Left renal cortex interstitium (tissue), 4 donors: ENCODE data around the gene SMG9. TPM values are rescaled to one million over a fixed set of nuclear protein-coding genes. Genes with fewer than 3 reads are reported as not detected.
"Not testable (repeated sequence)": the region's sequence is repeated elsewhere in the genome, so short reads cannot be mapped to it uniquely, and the experiment has no call there.

ENCODE experiments used
- DNase-seq, 4 donors: peaks; one replicate each; pipeline ENCODE4 v3.0.0-alpha.2; 2013; ENCODE audit warnings: low read depth in 4 of 4, low spot score in 2 of 4, missing footprints in 1 of 4
- polyA plus RNA-seq, 4 donors: library from polyadenylated mRNA; unstranded; fragments of 120-200 nt; gene quantifications; one replicate each; pipeline ENCODE4 v1.2.1, GENCODE V29; 2013; ENCODE audit not compliant: insufficient read length in 4 of 4

SMG9 gene
- polyA plus RNA-seq, 4 donors: 35.7 to 77.9 (median 58.0) TPM

DNA sequence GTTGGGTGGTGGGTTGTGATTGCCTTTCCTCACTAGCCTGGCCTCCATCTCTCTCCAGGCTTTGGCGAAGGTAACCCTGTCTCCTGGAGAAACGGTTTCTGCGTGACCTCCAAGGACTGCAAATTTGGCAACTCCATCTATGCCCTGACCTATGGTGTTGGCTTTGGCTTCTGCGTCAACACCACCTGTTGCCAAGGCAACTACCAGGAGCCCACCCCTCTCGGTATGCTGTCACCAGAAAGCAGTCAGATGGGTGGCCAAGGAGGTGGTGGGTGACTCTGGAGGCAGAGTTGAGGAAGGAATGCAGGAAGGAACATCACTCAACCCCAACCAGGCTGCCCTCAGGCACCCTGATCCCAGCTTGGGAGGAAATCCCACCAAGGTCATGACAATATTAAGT is 57.5 kb downstream of the SMG9 start:
- DNase-seq: no peak

DNA sequence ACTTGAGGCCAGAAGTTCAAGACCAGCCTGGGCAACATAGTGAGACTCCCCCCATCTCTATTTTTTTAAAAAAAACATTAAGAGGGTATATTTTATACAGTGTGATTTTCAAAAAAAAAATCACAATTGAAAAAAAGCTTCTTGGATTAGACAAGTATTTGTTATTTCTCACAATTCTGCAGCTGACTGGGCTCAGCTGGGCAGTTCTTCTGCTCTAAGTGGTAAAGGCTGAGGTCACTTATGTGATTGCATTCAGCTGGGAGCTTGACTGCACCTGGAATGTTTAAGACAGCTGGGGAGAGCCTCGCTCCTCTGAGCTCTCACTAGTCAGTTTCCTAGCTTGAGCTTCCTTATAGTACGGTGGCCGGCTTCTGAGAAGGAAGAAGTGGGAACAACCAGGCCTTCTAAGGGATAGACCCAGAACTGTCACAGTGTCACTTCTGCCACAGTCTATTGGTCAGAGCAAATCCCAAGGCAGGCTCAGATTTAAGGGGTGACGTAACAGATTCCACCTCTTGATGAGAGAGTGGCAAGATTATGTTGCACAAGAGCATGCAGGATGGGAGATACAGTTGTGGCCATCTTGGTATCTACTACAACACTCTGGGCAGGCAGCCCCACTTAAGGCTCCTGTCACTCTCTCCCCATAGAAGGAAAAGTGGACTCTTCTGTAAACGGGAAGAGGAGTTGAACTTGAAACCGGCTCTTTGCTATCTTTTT is 58.6 kb downstream of the SMG9 start:
- no peak for DNase-seq

GRCh38 chr19:43694553-43694952 is 60.2 kb downstream of the SMG9 start:
- no peak for DNase-seq

DNA sequence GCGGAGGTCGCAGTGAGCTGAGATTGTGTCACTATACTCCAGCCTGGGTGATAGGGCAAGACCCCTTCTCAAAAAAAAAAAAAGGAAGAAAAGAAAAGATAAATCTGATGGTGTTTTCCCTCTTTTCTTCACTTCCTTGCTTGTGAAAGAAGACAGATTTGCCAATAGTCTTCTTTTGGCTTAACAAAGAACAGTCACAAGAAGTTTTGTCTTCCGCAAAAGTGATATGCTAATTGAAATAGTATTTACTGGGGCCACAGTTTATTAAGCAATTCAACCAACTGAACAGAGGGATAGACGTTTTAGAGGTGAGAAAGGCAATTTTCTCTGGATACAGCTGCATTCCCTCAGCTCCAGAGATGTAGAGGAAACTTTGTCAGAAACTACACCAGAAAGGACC is 61.9 kb downstream of the SMG9 start:
- DNase-seq: no peak

GRCh38 chr19:43692385-43692784 is 62.4 kb downstream of the SMG9 start:
- DNase-seq: no peak

GRCh38 chr19:43691755-43692154 is 63.0 kb downstream of the SMG9 start:
- no peak for DNase-seq

DNA sequence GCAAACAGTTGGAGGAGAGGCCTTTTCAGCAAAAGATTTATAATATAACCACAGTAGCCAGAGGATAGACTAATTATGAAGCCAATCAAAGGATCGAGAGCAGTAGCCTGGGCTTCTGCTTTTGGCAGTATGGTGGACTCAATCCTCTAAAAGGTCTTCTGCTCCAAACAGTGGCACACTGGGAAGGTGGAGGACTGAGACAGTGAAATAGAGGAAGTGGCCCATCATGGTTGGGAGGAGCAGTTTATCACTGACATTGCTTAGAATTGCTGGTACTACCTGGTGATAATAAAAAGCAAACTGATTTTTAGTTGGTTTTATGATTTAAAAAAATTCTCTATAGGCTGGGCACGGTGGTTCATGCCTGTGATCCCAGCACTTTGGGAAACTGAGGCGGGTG is 63.9 kb downstream of the SMG9 start:
- no peak for DNase-seq

- no peak for DNase-seq
These were observed 64.3 kb downstream of the SMG9 start for GRCh38 chr19:43690444-43690843.

GRCh38 chr19:43688059-43688701 is 66.6 kb downstream of the SMG9 start:
- no peak for DNase-seq

DNA sequence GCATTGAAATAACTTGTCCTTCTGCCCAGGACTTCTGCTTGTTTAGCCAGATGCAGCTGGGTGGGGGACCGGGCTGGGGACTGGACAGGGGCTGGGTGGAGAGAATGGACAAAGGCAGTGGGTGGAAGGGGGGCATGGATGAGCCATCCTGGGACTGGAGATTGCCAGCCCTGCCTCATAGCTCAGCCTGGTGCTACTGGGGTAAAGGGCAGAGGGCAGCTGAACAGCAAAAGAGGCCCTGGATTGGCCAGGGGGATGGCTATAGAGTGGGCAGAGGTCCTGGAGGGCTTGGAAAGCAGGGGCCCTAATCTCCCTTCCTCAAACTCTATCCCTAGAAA is 67.1 kb downstream of the SMG9 start:
- DNase-seq: no peak

DNA sequence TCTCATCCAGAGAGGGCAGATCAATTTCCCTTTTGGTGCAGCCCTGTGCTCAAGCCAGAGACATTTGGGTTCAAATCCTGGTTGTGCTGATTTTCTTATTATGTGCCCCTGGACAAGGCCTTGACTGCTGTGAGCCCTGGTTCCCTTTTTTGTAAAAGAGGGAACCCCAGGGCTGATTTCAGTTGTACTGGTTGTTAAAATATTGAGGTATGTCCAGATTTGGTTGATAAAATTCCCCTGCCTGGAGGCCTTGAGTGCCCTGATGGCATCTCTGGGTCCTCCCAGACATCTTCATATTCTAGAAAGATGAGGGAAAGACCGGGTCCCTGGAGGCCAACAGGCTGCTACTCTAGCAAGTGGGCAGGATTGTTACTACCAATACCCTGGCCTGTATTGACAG is 70.4 kb downstream of the SMG9 start:
- no peak for DNase-seq

- DNase-seq: no peak
These were observed 70.9 kb downstream of the SMG9 start for GRCh38 chr19:43683905-43684304.

DNA sequence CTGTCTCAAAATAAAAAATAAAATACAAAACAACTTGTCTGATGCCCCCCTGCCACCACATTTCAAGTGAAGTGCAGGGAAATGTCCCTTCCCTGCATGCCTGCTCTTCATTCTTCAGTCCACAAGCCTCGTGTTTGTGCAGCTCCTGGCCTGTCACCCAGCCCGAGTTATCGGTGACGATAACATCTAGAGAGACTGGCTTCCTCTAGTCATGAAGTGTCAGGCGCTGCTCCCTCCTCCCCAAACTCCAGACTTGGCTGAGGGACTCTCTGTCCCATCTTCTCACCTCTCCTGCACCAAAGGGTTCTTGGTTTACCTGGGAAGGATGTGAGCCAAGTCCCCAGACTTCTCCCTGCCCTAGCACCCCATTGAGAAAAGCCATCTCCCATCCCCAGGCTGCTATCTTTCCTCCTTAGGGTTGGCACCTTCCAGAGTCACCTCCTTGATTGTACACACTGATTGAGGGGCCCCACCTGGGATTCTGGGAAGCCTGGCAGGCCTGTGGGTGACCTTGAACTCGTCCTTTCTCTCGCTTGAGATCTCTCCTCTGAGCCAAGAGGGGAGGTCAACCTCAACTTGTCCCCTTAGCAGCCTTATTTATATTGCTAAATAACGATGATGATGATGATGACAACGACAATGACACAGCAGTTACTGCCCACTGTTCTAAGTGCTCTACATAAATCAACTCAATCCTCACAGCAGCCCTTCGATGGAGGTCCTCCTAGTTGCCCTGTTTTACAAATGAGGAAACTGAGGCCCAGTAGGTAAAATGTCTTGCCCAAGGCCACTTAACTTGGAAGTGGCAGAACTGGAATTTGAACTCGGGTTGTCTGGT is 71.7 kb downstream of the SMG9 start:
- DNase-seq: no peak

DNA sequence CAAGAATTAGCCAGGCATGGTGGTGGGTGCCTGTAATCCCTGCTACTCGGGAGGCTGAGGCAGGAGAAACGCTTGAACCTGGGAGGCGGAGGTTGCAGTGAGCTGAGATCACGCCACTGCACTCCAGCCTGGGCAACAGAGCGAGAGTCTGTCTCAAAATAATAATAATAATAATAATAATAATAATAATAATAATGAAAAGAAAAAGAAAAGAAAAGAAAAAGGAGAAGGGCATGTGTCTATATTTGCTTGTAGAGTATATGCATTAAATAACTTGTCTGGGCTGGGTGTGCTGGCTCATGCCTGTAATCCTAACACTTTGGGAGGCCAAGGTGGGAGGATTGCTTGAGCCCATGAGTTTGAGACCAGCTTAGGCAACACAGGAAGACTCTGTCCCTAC is 72.5 kb downstream of the SMG9 start:
- DNase-seq: not testable (repeated sequence)

DNA sequence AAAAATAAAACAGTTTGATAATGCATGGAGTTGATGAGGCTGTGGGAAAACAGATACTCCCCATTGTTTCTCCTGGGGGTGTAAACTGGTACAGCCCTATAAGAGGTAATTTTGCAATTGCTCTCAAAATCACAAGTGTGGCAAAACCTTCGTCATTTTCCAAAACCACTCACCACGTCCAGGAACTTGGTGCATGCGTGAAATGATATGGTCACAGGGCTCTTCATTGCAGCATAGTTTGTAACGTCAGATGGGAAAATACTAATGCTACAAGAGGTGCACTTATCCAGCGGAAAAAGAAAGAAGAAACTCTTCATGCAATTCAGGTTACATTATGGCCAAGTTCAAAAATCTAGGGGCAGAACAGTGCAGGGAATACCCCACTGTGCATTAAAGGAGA is 72.9 kb downstream of the SMG9 start:
- no peak for DNase-seq

DNA sequence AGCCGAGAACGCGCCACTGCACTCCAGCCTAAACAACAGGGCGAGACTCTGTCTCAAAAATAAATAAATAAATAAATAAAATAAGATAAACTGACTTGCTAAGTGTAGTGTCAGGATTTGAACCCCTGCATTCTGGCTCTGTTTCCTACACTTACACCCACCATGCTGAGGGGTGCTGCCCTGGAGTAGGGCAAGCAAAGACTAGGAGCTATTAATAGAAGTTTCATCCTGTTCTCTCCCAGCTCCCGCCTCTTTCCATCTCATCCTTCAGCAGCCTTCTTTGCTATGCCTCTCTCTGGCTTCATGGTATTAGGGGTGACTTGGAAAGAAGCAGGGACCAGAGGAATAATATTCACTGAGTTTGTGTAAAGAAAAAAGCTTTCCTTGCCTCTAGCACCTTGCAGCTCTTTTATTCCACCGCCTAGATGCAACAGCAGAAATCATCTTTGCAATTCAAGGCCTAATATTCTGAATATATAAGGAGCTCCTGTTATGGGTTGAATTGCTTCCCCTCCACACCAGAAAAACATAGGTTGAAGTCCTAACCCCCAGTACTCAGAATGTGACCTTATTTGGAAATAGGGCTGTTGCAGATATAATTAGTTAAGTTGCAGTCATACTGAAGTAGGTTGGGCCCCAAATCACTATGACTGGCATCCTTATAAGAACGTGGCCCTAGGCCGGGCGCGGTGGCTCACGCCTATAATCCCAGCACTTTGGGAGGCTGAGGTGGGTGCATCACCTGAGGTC is 76.1 kb downstream of the SMG9 start:
- DNase-seq: no peak

Other genes starting within 250 kb of the SMG9 start
- 10 to 100 TPM; 25.9 to 31.4 (median 26.7) TPM for gene ETHE1, start 227.8 kb downstream of the SMG9 start, polyA plus RNA-seq
- gene ZNF575, start 221.8 kb downstream of the SMG9 start, polyA plus RNA-seq: 1 to 10 TPM; 1.9 to 3.4 (median 2.4) TPM
- gene XRCC1, start 179.4 kb downstream of the SMG9 start, polyA plus RNA-seq: 10 to 100 TPM; 61.7 to 75.0 (median 62.2) TPM
- 10 to 100 TPM; 17.8 to 25.7 (median 18.7) TPM for gene PINLYP, start 179.2 kb downstream of the SMG9 start, polyA plus RNA-seq
- gene IRGQ, start 158.8 kb downstream of the SMG9 start, polyA plus RNA-seq: 10 to 100 TPM; 10.6 to 22.6 (median 16.5) TPM
- 10 to 100 TPM; 10.8 to 17.6 (median 13.7) TPM for gene ZNF576, start 158.4 kb downstream of the SMG9 start, polyA plus RNA-seq
- gene SRRM5, start 142.9 kb downstream of the SMG9 start, polyA plus RNA-seq: 1 to 10 TPM in 2 of 4 donors, under 1 TPM in 2; 0.31 to 2.4 (median 1.2) TPM
- gene ZNF428, start 135.3 kb downstream of the SMG9 start, polyA plus RNA-seq: 100 to 1,000 TPM in 3 of 4 donors, 10 to 100 TPM in 1; 85.7 to 145 (median 117) TPM
- gene CADM4, start 115.1 kb downstream of the SMG9 start, polyA plus RNA-seq: 10 to 100 TPM; 43.2 to 56.9 (median 54.9) TPM
- gene PLAUR, start 84.8 kb downstream of the SMG9 start, polyA plus RNA-seq: 10 to 100 TPM in 2 of 4 donors, 1 to 10 TPM in 2; 6.7 to 14.2 (median 10.4) TPM
- gene IRGC, start 38.9 kb downstream of the SMG9 start, polyA plus RNA-seq: not detected
- gene KCNN4, start 26.0 kb upstream of the SMG9 start, polyA plus RNA-seq: 1 to 10 TPM in 3 of 4 donors, under 1 TPM in 1; 0.90 to 2.6 (median 2.2) TPM
- gene LYPD5, start 47.5 kb upstream of the SMG9 start, polyA plus RNA-seq: under 1 TPM; 0.29 to 0.56 (median 0.40) TPM
- gene ZNF283, start 72.4 kb upstream of the SMG9 start, polyA plus RNA-seq: 10 to 100 TPM; 12.0 to 22.0 (median 15.3) TPM
- 10 to 100 TPM in 3 of 4 donors, 1 to 10 TPM in 1; 9.8 to 17.2 (median 12.1) TPM for gene ZNF404, start 129.0 kb upstream of the SMG9 start, polyA plus RNA-seq
- 10 to 100 TPM; 24.6 to 30.4 (median 26.9) TPM for gene ZNF45, start 180.3 kb upstream of the SMG9 start, polyA plus RNA-seq
- gene ZNF221, start 196.3 kb upstream of the SMG9 start, polyA plus RNA-seq: 1 to 10 TPM; 4.2 to 9.1 (median 6.7) TPM
- gene ZNF155, start 229.2 kb upstream of the SMG9 start, polyA plus RNA-seq: 10 to 100 TPM; 14.0 to 17.6 (median 14.9) TPM
- gene ZNF230, start 248.0 kb upstream of the SMG9 start, polyA plus RNA-seq: 1 to 10 TPM; 5.7 to 7.8 (median 7.4) TPM